Subcutaneous adipose tissue (tissue), 4 donors: Measurements from ENCODE around the gene MRPL21. TPM values are rescaled to one million over a fixed set of nuclear protein-coding genes. Genes with fewer than 3 reads are reported as not detected.

Experiments
- CTCF ChIP-seq: fragments of 450-650 bp; IDR thresholded peaks from one replicate; pipeline ENCODE4 v1.5.1; 2016; ENCODE audit warnings: low read depth, mild to moderate bottlenecking, control low read depth, antibody characterized with exemption, moderate library complexity
- total RNA-seq, 4 donors: library from RNA; depleted of rRNA; stranded (reverse); fragments of >200 nt; gene quantifications; one replicate each; pipeline ENCODE4 v1.1.0, GENCODE V29; 2016

The MRPL21 gene
- total RNA-seq, 4 donors from 2014 or later: 23.5 to 47.6 (median 37.6) TPM

GRCh38 chr11:68870470-68870869 lies 33.2 kb downstream of the MRPL21 start:
- TF ChIP-seq CTCF: no peak

GRCh38 chr11:68868221-68868835 lies 35.3 kb downstream of the MRPL21 start:
- TF ChIP-seq CTCF: no peak

- TF ChIP-seq CTCF: no peak
Observed at GRCh38 chr11:68867066-68867465, 36.6 kb downstream of the MRPL21 start.

GRCh38 chr11:68865241-68865640 lies 38.4 kb downstream of the MRPL21 start:
- TF ChIP-seq CTCF: no peak

- no peak for TF ChIP-seq CTCF
Observed at GRCh38 chr11:68863553-68864265, 39.9 kb downstream of the MRPL21 start.

- no peak for TF ChIP-seq CTCF
Observed at GRCh38 chr11:68862421-68862820, 41.2 kb downstream of the MRPL21 start.

- no peak for TF ChIP-seq CTCF
Observed at GRCh38 chr11:68859123-68859522, 44.5 kb downstream of the MRPL21 start.
